GM20000 (cell line): ENCODE data around the gene CTRB1.

Experiments
- DNase-seq: peaks from one replicate; pipeline ENCODE4 v3.0.0; 2012; ENCODE audit warnings: low spot score
- CTCF ChIP-seq: IDR thresholded peaks from 2 replicates; pipeline ENCODE4 v1.5.1; 2012; ENCODE audit warnings: mild to moderate bottlenecking, control low read depth; ENCODE audit errors: extremely low read depth, missing control alignments

Gene CTRB1

GRCh38 chr16:75188832-75189477, 29.8 kb upstream of the CTRB1 start:
- DNase-seq: no peak
- TF ChIP-seq CTCF: no peak

- DNase-seq: no peak
- no peak for TF ChIP-seq CTCF
These were observed 29.0 kb upstream of the CTRB1 start for GRCh38 chr16:75189638-75190245.

GRCh38 chr16:75192606-75193264, 26.1 kb upstream of the CTRB1 start:
- no peak for DNase-seq
- no peak for TF ChIP-seq CTCF

GRCh38 chr16:75193265-75193650, 25.5 kb upstream of the CTRB1 start:
- TF ChIP-seq CTCF: no peak
- DNase-seq: no peak

GRCh38 chr16:75193730-75194444, 24.9 kb upstream of the CTRB1 start:
- DNase-seq: no peak
- no peak for TF ChIP-seq CTCF

- no peak for DNase-seq
- TF ChIP-seq CTCF: no peak
These were observed 22.7 kb upstream of the CTRB1 start for GRCh38 chr16:75195811-75196790.
